Measurements from ENCODE around the gene PP2D1. TPM values are rescaled to one million over a fixed set of nuclear protein-coding genes. Genes with fewer than 3 reads are reported as not detected.

PP2D1 gene
- total and polyA plus RNA-seq, 9 of the 15 experiments (the other 6 are each of a cell fraction or from before 2014, with no cell fraction given): 0.07 to 0.10 TPM; not detected in 7

DNA sequence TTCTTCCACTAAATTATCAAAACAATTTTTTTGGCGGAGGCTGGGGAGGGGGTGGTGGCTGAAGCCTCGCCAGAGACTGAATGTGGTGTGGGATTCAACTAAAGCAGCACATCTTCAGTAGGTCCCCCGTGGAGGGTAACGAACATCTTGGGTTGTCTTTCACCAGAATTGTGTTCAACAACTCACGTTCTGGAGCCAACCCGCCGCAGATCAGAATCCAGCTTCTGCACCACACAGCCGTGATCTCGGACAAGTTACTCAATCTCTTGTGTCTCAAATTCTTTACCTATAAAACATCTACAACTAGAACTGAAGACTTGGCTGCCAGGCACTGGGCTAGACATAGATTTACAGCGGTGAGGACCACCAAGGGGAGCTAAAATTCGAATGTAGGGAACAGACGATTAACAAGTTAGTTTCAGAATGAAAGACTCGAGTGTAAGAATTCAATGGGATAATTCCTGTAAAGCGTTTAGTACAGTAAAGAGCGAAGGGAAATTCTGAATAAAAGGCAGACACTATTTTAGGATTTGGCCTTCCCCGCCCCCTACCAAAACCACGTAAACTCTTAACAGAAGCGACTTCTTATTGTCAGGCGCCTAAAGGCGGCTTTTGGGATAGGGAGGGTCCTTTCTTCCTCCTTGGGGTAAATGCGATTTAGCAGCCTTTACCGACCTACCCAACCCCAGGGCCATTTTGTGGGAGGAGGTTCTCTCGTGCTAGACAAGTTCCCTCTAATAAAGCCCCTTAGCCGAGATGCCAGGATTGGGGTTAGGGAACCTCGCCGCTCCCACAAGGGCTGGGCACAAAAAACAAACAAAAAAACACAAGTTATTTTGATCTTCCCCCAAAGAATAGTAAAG lies 65.9 kb downstream of the PP2D1 start (continued):
- TF ChIP-seq RERE (CRISPR knock-in tag; IDR thresholded peaks at IDR 0.05; ENCODE audit: borderline replicate concordance) (no peak), CREM (IDR thresholded peaks at IDR 0.05; ENCODE audit: low read depth) (no peak)

- Histone ChIP-seq H3K9me1 (ENCODE audit: control insufficient read depth, insufficient read depth, low read length) (no peaks in the 10 kb centered on the region), H3K36me3 (ENCODE audit: control insufficient read depth, insufficient read depth, low read length) (peaks cover 6% of the 10 kb centered on the region; the same call in 2 of the 3 replicates), H3K4me2 (ENCODE audit: insufficient read depth, low read length) (peak overlapping the region; percentile 99), H3K9me3 (replicated peaks; ENCODE audit: control insufficient read depth, insufficient read depth, low read depth, low read length) (no peaks in the 10 kb centered on the region), H3K4me1 (replicated peaks in 1 of 2; ENCODE audit: control insufficient read depth in 2 of 2, insufficient read depth in 2 of 2, low read length in 2 of 2) (peaks cover 9 to 11% of the 10 kb centered on the region in 2 experiments; a peak in 4 of 5 replicates), H4K20me1 (replicated peaks; ENCODE audit: control insufficient read depth, insufficient read depth, low read length) (peaks cover 12% of the 10 kb centered on the region; the same call in 1 of the 2 replicates), H2AFZ (ENCODE audit: low read depth, low read length) (peak overlapping the region; percentile 89), H3K9ac (ENCODE audit: insufficient read depth in 1 of 2, low read depth in 2 of 2, low read length in 2 of 2) (peak overlapping the region in 1 of 2 experiments; percentile 99; a peak in 2 of 4 replicates), H3K4me3 (peak overlapping the region; percentile 91), H3K27me3 (ENCODE audit: control insufficient read depth in 2 of 2, insufficient read depth in 2 of 2, low read length in 2 of 2) (no peaks in the 10 kb centered on the region), H3K27ac (ENCODE audit: extremely low read depth, low read depth, low read length) (peak overlapping the region; percentile 98), H3K79me2 (ENCODE audit: control insufficient read depth, insufficient read depth, low read length) (peaks cover 48% of the 10 kb centered on the region)
- ChIA-PET CTCF (ENCODE audit: low intra/inter-chr PET ratio) (no interaction called here), POLR2A (interaction anchor here (0.6 to 1.7 kb wide), 8 partner anchors 8 to 240 kb away, joined by 3 to 15 read pairs (median 4); partner anchors contain the start of gene SGO1)
- no TSS peak for BruUV-seq (replicated peaks)
- in situ Hi-C loops (cut with MboI): loop anchor here (5.0 kb wide), 1 partner anchor 97 kb away; the partner anchor contains the start of gene KAT2B
- peak; percentile 42 for FAIRE-seq
- intact Hi-C loops (cut with micrococcal nuclease): loop anchor here (5.0 to 10.0 kb wide), 3 partner anchors 43 to 379 kb away; no protein-coding TSS in a partner anchor
- peak in 1 of 4 experiments; percentile 34 for DNase-seq (ENCODE audit: extremely low read depth in 1 of 4, low spot score in 3 of 4)
- ATAC-seq: no peak
- WGBS (ENCODE audit: insufficient coverage, low coverage, missing lambda C conversion rate): 10% methylated on average over 9 of the region's 9 CpGs
These were observed 66.5 kb downstream of the PP2D1 start for GRCh38 chr3:19945534-19945933.

Data from K562 (cell line).